ENCODE measurements around the gene NDUFS7.

Gene NDUFS7

GRCh38 chr19:1365319-1366269 is 18.1 kb upstream of the NDUFS7 start:
- DNase-seq: no peak

GRCh38 chr19:1366296-1366695 is 17.4 kb upstream of the NDUFS7 start:
- no peak for DNase-seq

DNA sequence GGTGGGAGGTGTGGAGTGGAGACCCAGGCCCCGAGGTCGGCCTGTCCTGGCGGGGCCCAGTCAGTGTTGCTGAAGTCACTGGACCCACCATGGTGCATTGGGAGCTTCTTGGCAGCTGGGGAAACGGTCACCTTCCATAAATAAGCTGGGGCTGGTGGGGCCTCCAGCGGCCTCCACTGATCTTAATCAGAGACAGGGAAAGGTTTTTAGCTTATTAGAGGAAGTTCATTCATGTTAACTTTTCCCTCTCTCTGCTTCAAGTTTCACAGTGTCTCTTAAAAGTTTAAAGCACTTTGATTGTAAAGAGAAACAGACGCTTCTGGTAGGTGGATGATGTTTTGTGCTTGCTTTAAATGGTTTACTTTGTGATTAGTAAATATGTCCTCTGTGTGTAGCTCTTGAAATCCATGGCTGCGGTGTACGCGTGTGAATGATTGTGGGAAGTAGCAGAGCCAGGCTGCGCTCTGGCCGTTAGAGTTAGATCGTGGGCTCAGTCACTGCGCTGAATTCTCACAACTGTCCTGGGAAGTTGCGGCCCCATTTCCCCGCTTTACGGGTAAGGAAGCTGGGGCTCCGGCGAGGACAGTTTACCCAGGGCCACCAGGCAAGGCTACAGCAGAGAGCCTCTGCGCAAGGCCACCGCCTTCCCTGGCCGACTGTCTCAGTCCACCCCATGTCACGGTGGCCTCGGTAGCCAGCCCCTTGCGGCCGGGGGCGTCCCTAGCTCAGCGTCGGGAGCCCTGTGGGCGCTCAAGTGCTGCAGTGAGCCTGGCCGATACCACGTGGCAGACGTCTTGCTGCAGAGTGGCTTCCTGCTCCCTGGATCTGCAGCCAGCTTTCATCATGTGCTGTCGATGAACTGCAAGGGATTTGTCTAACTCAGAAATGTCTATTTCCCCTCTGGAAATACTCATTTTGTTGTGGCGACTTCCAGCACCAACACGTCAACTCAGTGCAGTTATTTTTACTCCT is 16.5 kb upstream of the NDUFS7 start:
- no peak for DNase-seq

DNA sequence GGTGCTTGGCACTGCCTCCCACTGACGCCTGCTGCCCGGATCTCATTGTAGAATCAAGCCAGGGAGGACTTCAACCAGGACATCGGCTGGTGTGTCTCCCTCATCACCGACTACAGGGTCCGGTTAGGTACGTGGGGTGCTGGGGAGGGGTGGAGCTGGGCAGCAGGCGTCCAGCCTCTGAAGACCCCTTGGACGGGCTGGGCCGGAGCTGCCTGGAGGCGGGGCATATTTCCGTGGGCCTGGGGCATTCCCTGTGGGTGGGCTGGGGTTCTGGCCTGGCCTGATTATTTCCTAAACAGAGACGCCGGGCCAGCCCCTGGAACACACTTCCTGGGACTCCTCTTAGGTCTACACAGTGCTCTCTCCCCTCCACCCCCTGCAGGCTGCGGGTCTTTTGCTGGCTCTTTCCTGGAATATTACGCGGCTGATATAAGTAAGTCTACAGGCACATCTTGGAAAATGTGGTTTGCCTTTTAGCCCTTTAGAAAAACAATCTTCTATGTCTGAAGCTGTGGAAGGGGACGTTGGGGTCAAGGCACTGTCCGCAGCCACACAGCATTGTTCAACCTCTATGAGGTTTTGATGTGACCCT is 14.4 kb upstream of the NDUFS7 start:
- DNase-seq: no peak

GRCh38 chr19:1370579-1371361 is 12.9 kb upstream of the NDUFS7 start:
- no peak for DNase-seq

DNA sequence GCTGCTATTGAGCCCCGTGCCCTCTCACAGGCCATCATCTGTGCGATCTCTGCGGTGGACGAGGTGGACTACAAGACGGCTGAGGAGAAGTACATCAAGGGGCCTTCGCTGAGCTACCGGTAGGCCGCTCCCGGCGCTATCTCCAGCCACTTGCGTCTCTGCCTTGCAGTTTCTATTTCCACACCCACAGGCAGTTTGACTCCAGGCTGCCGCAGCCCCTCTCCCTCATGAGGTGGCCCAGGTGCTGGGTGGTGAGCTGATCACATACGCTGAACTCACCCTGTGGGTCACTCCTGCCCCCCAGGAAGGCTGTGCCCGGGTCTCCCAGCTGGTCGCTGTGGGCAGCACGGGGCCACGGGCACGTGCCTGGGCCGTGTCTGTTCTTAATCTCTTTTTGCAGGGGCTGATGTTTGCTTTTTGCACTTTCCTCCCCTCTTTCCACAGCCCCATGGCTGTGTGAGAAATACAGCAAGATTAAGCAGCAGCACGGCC is 10.6 kb upstream of the NDUFS7 start:
- DNase-seq: no peak

GRCh38 chr19:1373534-1374249 is 10.0 kb upstream of the NDUFS7 start:
- no peak for DNase-seq

GRCh38 chr19:1374250-1374577 is 9.5 kb upstream of the NDUFS7 start:
- no peak for DNase-seq

DNA sequence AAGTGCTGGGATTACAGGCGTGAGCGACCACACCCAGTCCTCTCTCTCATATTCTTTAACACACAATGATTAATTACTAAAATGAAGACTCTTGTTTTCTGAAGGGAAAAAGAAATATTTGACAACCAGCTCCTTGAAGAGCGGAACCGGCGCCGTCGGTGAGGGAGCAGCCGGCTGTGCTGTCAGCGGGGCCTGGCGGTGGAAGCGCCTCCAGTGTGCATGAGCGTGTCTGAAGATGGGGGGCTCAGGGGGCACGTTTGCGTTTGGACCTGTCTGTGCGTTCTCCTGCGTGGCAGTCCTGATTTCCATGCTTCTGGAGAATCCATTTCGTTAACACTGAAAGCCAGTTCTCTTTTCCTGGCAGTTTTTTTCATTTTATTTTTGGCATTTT is 7.3 kb upstream of the NDUFS7 start:
- no peak for DNase-seq

- DNase-seq: no peak
Observed at GRCh38 chr19:1377176-1377964, 6.3 kb upstream of the NDUFS7 start.

DNA sequence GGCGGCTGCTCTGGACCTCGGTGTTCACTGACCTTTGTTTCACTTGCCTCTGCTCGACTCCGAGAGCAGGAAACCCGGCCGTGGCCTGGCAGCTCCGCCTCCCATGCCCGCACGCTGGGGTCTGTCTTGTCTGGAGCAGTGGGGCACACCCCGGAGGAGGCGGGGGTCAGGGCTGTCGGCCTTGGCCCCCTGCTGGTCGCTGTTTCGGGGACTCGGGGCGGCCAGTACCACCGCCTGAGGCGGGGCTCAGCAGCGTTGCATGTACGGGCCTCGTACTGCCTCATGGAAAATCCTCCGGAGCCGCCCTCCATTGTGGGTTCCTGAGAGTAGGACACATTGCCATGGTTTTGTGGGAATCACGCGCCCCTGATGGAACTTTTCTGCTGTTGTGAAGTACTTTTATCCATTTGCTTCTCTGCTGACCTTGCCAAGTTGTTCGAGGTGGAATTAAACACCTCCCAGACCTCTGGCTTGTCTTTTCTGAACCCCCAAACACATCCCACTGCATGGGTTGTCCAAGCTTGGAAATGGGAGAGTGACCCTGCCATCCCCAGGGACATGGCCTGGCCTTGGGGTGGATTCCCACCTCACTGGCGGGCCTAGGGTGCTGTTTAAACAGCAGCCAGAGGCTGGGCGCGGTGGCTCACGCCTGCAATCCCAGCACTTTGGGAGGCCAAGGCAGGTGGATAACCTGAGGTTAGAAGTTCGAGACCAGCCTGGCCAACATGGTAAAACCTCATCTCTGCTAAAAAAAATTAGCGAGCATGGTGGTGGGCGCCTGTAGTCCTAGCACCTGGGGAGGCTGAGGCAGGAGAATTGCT is 5.5 kb upstream of the NDUFS7 start:
- no peak for DNase-seq

GRCh38 chr19:1379126-1379905 is 4.4 kb upstream of the NDUFS7 start:
- no peak for DNase-seq

- no peak for DNase-seq
Observed at GRCh38 chr19:1379961-1380489, 3.7 kb upstream of the NDUFS7 start.

GRCh38 chr19:1382250-1382649 is 1.5 kb upstream of the NDUFS7 start:
- DNase-seq: no peak

DNA sequence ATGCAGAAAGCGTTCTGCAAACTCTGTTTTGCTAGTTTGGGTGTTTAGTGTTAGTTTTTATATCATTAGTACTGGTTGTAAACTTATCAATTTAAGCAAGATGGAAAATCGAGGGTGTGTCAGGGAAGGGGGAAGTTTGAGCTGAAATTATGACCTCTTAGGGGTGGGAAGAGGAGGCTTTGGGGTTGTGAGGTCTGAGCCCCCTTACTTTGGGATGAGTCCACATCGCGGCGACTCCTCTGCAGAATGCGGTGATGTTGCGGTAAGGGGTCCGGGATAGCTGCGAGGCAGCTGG is 743 bp upstream of the NDUFS7 start:
- no peak for DNase-seq

DNA sequence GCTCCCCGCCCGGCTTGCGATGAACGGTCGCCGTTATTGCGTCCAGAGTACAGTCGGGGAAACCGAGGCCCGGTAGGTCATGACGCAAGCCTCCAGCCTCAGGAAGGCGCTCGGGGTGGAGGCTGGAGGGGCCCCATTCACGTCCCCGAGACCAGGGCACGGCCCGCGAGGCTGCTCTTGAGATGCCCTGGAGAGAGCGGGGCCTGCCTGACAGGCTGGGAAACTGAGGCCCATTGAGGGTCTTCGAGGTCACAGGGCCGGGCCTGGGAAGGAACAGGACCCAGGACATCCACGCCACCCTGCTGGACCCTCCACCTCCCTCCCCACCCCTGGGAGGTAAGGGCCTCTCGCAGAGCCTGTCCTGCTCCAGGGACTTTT is 367 bp downstream of the NDUFS7 start:
- DNase-seq: no peak

DNA sequence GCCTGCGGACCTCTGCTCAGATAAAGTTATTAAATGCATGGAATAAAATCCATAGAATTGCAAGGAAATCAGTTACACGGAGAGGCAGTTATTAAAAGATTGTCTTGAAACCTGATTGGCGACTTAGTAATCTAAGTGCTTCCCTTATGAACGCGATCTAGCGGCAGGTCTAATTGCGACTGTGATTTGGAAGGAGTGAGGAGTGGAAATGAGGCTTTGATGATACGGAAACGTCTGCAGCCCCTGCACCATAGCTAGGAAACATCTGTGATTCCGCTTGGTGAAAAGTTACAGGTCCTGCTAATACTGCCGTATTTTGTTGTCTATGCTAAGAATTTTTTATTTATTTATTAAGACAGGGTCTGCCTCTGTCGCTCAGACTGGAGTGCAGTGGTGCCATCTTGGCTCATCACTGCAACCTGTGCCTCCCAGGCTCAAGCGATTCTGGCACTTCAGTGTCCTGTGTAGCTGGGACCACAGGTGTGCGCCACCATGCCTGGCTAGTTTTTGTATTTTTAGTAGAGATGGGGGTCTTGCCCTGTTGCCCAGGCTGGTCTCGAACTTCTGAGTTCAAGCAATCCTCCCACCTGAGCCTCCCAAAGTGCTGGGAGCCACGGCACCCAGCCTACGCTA is 887 bp downstream of the NDUFS7 start:
- no peak for DNase-seq

DNA sequence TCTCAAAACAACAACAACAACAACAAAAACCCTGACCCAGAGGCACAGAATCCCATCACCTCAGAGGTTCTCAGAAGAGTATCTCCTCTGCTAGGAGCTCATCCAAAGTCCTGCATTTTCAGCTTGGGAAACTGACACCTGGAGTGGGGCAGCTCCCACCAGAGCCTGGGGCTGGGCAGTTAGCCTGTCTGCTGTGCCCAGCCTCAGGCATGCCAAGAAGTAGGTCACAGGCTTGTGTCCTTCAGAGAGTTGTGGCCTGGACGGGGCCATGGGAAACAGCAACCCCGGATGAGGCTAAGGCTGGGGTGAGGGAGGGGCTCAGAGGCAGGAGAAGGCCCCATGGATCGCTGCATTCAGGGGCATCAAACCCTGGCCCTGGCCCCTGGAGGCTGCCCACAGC is 2.1 kb downstream of the NDUFS7 start:
- DNase-seq: no peak
